VCaP (cell line): ENCODE data around the gene RAD51B.

Source experiments
- H3K27ac ChIP-seq: fragments of 450-650 bp; 2 replicates; pipeline ENCODE4 v1.5.1; 2017
- TF ChIP-seq, protein P1 (sequence below): fragments of 450-650 bp; conservative IDR thresholded peaks from 2 replicates; pipeline ENCODE4 v1.5.1; 2017; ENCODE audit warnings: mild to moderate bottlenecking, moderate library complexity

The RAD51B gene

GRCh38 chr14:68580671-68581070 lies 761.1 kb downstream of the RAD51B start:
- H3K27ac ChIP-seq = no peak overlapping the region
- TF ChIP-seq, protein P1, sequence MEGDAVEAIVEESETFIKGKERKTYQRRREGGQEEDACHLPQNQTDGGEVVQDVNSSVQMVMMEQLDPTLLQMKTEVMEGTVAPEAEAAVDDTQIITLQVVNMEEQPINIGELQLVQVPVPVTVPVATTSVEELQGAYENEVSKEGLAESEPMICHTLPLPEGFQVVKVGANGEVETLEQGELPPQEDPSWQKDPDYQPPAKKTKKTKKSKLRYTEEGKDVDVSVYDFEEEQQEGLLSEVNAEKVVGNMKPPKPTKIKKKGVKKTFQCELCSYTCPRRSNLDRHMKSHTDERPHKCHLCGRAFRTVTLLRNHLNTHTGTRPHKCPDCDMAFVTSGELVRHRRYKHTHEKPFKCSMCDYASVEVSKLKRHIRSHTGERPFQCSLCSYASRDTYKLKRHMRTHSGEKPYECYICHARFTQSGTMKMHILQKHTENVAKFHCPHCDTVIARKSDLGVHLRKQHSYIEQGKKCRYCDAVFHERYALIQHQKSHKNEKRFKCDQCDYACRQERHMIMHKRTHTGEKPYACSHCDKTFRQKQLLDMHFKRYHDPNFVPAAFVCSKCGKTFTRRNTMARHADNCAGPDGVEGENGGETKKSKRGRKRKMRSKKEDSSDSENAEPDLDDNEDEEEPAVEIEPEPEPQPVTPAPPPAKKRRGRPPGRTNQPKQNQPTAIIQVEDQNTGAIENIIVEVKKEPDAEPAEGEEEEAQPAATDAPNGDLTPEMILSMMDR = no peak

- no peak overlapping the region for H3K27ac ChIP-seq
- TF ChIP-seq, protein P1 = no peak
Measured at GRCh38 chr14:68583548-68584280, 764.1 kb downstream of the RAD51B start.

GRCh38 chr14:68584786-68585185 lies 765.2 kb downstream of the RAD51B start:
- TF ChIP-seq, protein P1 = no peak
- H3K27ac ChIP-seq = no peak overlapping the region

DNA sequence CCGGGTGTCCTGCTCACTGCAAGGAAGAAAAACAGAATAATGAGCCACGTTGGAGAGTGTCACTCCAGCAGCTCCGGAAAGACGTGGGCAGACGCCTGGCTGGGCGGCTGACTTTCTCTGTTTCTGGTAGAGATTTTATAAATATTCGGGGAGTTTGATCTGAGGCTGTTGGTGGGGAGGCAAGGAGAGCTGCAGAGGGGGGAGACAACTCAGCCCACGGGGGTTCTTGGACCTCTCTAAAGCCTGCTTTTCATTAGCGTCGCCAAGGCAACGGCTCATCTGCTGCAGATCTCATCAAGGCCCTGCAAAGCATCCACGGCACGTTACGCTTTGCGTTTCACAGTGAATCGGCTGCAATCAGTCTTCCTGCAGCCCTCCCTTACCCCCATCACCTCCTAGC lies 766.1 kb downstream of the RAD51B start:
- TF ChIP-seq, protein P1 = no peak
- no peak overlapping the region for H3K27ac ChIP-seq

- TF ChIP-seq, protein P1 = no peak
Measured at GRCh38 chr14:68586896-68587751, 767.5 kb downstream of the RAD51B start.

GRCh38 chr14:68587931-68588330 lies 768.4 kb downstream of the RAD51B start:
- TF ChIP-seq, protein P1 = no peak

More at GRCh38 chr14:68586896-68587751, 767.5 kb downstream of the RAD51B start:
- no peak overlapping the region for H3K27ac ChIP-seq

DNA sequence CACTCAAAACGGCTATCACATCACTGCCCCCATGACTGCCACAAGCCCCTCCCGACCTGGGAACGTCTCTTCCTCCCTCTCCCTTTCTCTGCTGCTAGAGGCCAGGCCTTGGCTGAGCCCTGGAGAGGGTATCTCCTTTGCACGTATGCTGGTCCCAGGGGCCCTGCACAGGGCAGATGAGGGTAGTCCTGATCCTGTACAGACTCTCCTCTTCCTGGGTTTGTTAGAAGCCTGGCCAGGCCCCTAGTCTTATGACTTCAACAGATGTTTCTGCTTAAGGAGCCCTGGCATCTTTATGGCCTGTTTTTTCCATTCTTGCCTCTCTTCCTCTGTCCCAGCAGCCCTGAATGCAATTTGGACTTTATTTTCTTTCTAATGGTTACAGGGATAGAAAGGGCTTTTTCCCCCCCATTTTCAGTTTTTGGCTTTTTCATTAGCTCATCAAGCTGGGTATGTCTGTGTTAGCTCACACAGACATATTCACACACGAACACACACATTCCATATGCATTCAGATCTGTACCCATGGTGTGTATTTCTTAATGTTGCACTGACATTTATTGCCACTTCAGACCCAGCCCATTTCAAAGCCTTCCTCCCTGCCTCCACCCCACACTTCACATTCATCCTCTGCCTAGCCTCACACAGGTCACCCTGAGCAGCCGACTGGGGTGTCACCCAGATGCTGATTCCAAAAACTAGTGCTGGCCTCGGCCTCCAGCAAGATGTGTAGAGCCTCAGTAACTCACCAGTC lies 770.0 kb downstream of the RAD51B start:
- H3K27ac ChIP-seq = no peak overlapping the region
- TF ChIP-seq, protein P1 = no peak

More at GRCh38 chr14:68587931-68588330, 768.4 kb downstream of the RAD51B start:
- H3K27ac ChIP-seq = no peak overlapping the region
